Fibroblast of mammary gland (primary cell): Measurements from ENCODE around the gene PDZRN4.
"Not testable (repeated sequence)": the region's sequence is repeated elsewhere in the genome, so short reads cannot be mapped to it uniquely, and the experiment has no call there.

Source experiments
- DNase-seq: peaks from one replicate; pipeline ENCODE4 v3.0.0-alpha.2; 2010; ENCODE audit warnings: low read depth
- H3K4me3 ChIP-seq: 2 replicates; pipeline ENCODE4 v1.5.1; 2011; ENCODE audit warnings: low read depth, mild to moderate bottlenecking, low read length, moderate library complexity; ENCODE audit not compliant: control insufficient read depth
- TF ChIP-seq, protein P1 (sequence below): conservative IDR thresholded peaks from 2 replicates; pipeline ENCODE4 v1.5.1; 2011; ENCODE audit warnings: low read depth, low read length, inconsistent platforms; ENCODE audit not compliant: control insufficient read depth, insufficient read depth

Gene PDZRN4

DNA sequence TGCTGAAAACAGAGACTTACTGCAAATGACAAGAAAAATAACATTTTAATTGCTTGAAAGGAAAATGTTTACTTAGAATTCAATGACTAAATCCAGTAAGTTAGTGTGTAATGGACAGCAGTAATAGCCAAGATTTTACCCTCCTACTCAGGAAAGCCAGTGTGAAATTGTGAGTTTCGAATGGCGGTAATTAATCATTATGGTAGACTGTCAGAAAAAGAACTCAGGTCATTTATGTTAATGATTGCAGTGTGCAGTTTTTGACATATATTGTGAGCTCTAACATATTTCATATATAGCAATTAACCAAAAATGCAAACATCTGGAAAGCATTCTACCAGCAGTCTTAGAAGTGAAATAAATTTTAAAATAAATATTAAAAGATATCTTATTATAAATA, 60.3 kb downstream of the PDZRN4 start:
- H3K4me3 ChIP-seq, result no peak overlapping the region
- no peak for DNase-seq
- TF ChIP-seq, protein P1, sequence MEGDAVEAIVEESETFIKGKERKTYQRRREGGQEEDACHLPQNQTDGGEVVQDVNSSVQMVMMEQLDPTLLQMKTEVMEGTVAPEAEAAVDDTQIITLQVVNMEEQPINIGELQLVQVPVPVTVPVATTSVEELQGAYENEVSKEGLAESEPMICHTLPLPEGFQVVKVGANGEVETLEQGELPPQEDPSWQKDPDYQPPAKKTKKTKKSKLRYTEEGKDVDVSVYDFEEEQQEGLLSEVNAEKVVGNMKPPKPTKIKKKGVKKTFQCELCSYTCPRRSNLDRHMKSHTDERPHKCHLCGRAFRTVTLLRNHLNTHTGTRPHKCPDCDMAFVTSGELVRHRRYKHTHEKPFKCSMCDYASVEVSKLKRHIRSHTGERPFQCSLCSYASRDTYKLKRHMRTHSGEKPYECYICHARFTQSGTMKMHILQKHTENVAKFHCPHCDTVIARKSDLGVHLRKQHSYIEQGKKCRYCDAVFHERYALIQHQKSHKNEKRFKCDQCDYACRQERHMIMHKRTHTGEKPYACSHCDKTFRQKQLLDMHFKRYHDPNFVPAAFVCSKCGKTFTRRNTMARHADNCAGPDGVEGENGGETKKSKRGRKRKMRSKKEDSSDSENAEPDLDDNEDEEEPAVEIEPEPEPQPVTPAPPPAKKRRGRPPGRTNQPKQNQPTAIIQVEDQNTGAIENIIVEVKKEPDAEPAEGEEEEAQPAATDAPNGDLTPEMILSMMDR, result no peak

DNA sequence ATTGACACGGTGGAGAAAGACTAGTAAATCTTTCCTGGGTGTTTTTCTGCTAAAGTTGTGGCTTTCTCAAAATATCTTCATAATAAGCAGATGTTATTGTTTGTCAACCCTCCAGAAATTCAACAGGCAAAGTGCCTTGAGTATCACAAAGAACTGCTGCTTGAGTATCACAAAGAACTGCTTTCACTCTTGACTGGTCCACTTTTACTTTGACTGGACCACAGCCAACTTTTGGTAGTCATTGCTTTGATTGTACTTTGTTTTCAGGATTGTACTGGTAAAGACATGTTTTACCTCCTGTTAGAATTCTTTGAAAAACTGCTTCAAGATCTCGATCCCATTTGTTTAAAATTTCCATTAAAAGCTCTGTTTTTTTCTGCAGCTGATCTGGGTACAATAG, 62.6 kb downstream of the PDZRN4 start:
- no peak overlapping the region for H3K4me3 ChIP-seq
- TF ChIP-seq, protein P1, result no peak
- peak; percentile 25 for DNase-seq

DNA sequence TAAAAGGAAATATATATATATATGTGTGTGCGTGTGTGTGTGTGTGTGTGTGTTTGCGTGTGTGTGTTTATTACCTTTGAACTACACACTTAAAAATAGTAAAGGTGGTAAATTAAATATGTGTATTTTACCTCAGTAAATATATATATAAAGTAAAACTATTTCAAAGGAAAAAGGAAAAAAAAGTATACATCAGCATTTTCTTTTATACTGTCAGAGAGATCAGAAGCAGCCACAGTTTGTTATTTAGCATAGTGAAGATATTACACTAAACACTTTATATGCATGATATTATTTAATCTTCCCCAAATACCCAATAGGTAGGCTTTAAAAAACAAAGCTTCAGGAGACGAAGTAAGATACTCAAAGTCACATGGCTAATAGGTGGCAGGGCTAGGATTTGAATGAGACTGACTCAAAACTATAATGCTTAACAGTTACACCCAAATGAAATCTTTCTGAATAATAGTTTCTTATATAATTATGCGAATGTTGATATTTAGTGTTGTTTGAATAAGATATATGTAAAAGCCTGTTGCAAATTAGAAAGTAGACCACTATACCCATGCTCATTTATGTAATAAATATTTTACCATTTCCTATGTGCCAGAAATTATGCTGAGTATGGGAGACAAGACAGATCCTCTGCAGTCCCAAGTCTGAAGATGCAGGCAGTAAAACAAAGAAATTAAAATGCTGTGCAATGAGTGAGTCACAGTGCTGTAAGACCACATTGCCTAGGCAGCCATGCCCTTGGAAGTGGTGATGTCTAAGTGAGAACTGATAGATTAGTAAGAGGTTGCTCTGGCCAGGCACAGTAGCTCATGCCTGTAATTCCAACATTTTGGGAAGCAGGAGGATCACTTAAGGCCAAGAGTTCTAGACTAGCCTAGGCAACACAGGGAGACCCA, 66.1 kb downstream of the PDZRN4 start:
- TF ChIP-seq, protein P1, result no peak
- no peak overlapping the region for H3K4me3 ChIP-seq
- DNase-seq, result peak; percentile 58

DNA sequence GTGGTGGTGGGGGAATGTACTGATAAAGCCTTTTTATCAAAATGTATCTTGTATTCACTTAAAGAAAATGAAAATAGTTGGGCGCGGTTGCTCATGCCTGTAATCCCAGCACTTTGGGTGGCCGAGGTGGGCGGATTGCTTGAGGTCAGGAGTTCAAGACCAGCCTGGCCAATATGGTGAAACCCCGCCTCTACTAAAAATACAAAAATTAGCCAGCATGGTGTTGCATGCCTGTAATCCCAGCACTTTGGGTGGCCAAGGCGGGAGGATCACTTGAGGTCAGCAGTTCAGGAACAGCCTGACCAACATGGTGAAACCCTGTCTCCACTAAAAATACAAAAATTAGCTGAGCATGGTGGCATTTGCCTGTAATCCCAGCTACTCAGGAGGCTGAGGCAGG, 75.1 kb downstream of the PDZRN4 start:
- DNase-seq, H3K4me3 ChIP-seq: not testable (repeated sequence)

DNA sequence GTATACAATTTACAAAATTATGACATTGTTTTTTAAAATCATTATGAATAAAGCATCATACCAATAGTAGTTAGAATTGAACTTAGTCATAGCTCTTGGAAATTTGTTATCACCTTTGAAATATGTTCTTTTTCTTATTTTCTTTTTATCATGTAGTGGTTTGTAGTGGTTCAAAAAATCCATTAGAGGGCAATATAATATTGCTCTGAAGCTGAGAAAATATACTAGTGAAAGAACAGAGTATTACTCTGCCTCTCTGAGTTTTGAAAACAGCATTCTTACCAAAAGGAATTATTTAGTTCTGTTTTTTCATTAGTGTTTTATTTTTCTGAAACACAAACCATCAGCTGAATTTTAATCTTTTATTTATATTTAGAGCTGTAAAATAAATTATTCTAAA, 76.2 kb downstream of the PDZRN4 start:
- no peak overlapping the region for H3K4me3 ChIP-seq
- peak; percentile 11 for DNase-seq
- TF ChIP-seq, protein P1, result peak; percentile 32

DNA sequence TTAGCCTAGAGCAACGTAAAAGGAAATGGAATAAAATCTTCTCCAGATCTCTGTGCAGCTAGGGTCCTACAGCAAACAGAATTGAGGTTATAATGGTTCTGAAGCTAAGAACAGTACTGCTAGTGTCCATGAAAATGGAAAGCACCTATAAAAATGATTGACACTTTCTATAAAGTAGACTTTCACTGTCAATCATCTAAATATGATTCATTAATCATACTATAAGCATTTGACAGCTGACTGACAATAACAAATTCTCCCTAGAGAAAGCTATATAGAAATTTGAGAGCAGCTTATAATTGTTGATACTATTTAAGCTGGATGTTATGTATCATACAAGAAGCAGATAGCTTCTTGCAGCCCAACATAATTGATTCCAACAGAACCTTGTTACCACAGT, 80.9 kb downstream of the PDZRN4 start:
- TF ChIP-seq, protein P1, result no peak

DNA sequence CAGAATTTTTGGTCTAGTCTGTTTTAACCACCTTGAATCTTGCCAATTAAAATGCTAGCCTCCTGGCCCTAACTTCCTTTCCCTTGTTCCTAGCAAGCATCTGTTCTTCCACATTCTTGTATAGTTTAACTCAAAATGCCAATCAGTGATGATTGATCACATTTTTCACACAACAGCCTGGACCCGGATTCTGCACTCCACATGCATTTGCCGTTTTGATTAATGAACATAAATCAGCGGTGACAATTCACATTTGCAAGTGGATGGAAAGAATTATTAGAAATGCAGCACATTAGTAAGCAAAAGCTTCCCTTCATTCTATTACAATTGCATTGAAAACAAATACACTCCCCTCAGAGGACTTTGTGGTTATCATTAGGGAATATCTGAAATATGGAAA, 83.4 kb downstream of the PDZRN4 start:
- no peak for DNase-seq
- TF ChIP-seq, protein P1, result no peak
- no peak overlapping the region for H3K4me3 ChIP-seq

More for the DNA sequence above, 80.9 kb downstream of the PDZRN4 start:
- DNase-seq, result no peak
- H3K4me3 ChIP-seq, result no peak overlapping the region
